Activated T-cell treated with anti-CD3 and anti-CD28 coated beads for 24 hours (primary cell): ENCODE results near the gene CALML6.

ENCODE experiments used
- DNase-seq: peaks from one replicate; pipeline ENCODE4 v3.0.0-alpha.2; 2020; ENCODE audit warnings: low read depth

CALML6 gene

GRCh38 chr1:1942753-1943656 lies 27.9 kb downstream of the CALML6 start:
- no peak for DNase-seq

- DNase-seq, result peak; percentile 47
These were observed 28.9 kb downstream of the CALML6 start for GRCh38 chr1:1943834-1944570.

GRCh38 chr1:1945782-1946393 lies 30.8 kb downstream of the CALML6 start:
- DNase-seq, result no peak

- no peak for DNase-seq
These were observed 31.5 kb downstream of the CALML6 start for GRCh38 chr1:1946540-1946939.

GRCh38 chr1:1947493-1947892 lies 32.4 kb downstream of the CALML6 start:
- DNase-seq, result no peak

- DNase-seq, result no peak
These were observed 33.7 kb downstream of the CALML6 start for GRCh38 chr1:1948783-1949182.

GRCh38 chr1:1950940-1951339 lies 35.9 kb downstream of the CALML6 start:
- DNase-seq, result no peak

- DNase-seq, result no peak
These were observed 39.0 kb downstream of the CALML6 start for GRCh38 chr1:1954015-1954414.

GRCh38 chr1:1954831-1955441 lies 39.9 kb downstream of the CALML6 start:
- DNase-seq, result no peak

- no peak for DNase-seq
These were observed 40.6 kb downstream of the CALML6 start for GRCh38 chr1:1955621-1956094.

- no peak for DNase-seq
These were observed 41.0 kb downstream of the CALML6 start for GRCh38 chr1:1956101-1956500.

- DNase-seq, result no peak
These were observed 41.8 kb downstream of the CALML6 start for GRCh38 chr1:1956586-1957532.

GRCh38 chr1:1957533-1957961 lies 42.5 kb downstream of the CALML6 start:
- no peak for DNase-seq

- no peak for DNase-seq
These were observed 43.0 kb downstream of the CALML6 start for GRCh38 chr1:1958071-1958541.

- no peak for DNase-seq
These were observed 44.4 kb downstream of the CALML6 start for GRCh38 chr1:1959459-1959839.

GRCh38 chr1:1959840-1960479 lies 44.9 kb downstream of the CALML6 start:
- peak; percentile 64 for DNase-seq

- DNase-seq, result no peak
These were observed 45.6 kb downstream of the CALML6 start for GRCh38 chr1:1960480-1961196.

- no peak for DNase-seq
These were observed 47.7 kb downstream of the CALML6 start for GRCh38 chr1:1962752-1963151.

GRCh38 chr1:1963570-1963969 lies 48.5 kb downstream of the CALML6 start:
- no peak for DNase-seq

- DNase-seq, result no peak
These were observed 49.8 kb downstream of the CALML6 start for GRCh38 chr1:1964811-1965210.
